GM18505 (cell line): ENCODE data around the gene PCP2.

Experiments
- ATAC-seq: cut with Tn5 transposase; IDR thresholded peaks from one replicate; pipeline ENCODE4 v1.9.1; 2021; ENCODE audit not compliant: unreplicated experiment
- POLR2A ChIP-seq: IDR thresholded peaks from 4 replicates; pipeline ENCODE4 v1.6.1; 2011; ENCODE audit warnings: borderline replicate concordance; ENCODE audit not compliant: insufficient read depth, insufficient read length; ENCODE audit errors: extremely low read depth

Gene PCP2

GRCh38 chr19:7596211-7596937 is 37.1 kb downstream of the PCP2 start:
- ATAC-seq = no peak
- TF ChIP-seq POLR2A = no peak

DNA sequence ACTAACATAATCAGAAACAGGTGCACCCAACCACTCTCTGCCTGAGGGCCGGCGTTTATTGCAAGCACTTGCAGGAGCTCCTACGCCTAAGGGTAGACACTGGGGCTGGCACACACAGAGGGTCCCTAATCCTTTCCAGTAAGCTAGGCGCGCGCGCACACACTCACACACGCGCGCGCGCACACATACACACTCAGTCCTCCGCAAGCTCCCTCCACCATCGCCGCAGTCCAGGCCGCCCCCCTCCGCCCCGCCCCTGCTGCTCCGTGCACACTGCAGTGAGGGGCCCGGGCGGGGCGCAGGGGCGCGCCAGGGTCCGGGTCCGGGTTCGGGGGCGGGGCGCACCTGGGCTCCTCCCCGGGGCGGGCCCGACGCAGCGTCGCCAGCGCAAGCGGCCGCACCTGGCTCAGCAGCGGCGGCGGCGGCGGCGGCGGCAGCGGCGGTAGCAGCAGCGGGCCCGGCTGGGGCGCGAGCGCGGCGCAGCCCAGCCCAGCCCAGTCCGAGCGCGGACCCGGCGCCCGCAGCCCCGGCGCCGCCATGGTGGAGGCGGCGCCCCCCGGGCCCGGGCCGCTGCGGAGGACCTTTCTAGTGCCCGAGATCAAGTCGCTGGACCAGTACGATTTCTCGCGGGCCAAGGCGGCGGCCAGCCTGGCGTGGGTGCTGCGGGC is 37.9 kb downstream of the PCP2 start, which contains the start of gene CAMSAP3:
Gene CAMSAP3 (plus strand): TSS at position 398 of the 668 bp plus-strand sequence. CDS start 140 bp downstream, at position 538.
- ATAC-seq = peak; percentile 66
- TF ChIP-seq POLR2A = no peak

- no peak for ATAC-seq
- no peak for TF ChIP-seq POLR2A
These were observed 43.3 kb downstream of the PCP2 start for GRCh38 chr19:7590256-7590655.

- TF ChIP-seq POLR2A = no peak
- no peak for ATAC-seq
These were observed 43.7 kb downstream of the PCP2 start for GRCh38 chr19:7589822-7590221.

DNA sequence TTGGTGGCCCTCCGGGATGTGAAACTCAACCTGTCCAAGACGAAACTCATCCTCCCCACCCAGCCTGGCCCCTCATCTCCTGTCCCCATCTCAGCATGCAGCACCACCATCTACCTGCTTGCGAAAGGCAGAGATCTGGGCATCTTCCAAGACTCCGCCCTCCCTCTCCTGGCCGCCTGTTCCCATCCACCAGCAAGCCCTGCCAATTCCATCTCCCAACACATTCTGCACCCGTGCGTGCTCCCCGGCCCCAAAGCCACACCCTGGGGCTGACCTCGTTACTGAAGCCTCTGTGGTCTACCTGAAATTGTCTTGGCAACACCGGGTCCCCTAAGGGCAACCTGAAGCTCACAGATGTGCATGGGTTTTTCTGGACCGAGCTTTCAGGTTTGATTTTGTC is 51.1 kb downstream of the PCP2 start:
- ATAC-seq = no peak
- TF ChIP-seq POLR2A = no peak
